Fibroblast of lung (primary cell): ENCODE results near the gene GCC1. TPM values are rescaled to one million over a fixed set of nuclear protein-coding genes. Genes with fewer than 3 reads are reported as not detected.

Source experiments
- DNase-seq, 2 donors: peaks; one replicate each; pipeline versions ENCODE4 v3.0.0 to v3.0.0-alpha.2; 2010; ENCODE audit warnings: low read depth in 2 of 2
- H2AFZ ChIP-seq: 2 replicates; pipeline ENCODE4 v1.5.1; 2012; ENCODE audit warnings: low read length, control low read depth, inconsistent platforms
- H3K27ac ChIP-seq: 2 replicates; pipeline ENCODE4 v1.5.1; 2011; ENCODE audit warnings: low read length, control low read depth; ENCODE audit not compliant: insufficient read depth
- H3K27me3 ChIP-seq: 2 replicates; pipeline ENCODE4 v1.5.1; 2011; ENCODE audit warnings: mild to moderate bottlenecking, low read length; ENCODE audit not compliant: control insufficient read depth, insufficient read depth
- H3K36me3 ChIP-seq: 2 replicates; pipeline ENCODE4 v1.5.1; 2011; ENCODE audit warnings: low read length; ENCODE audit not compliant: control insufficient read depth, insufficient read depth
- H3K4me1 ChIP-seq: 2 replicates; pipeline ENCODE4 v1.5.1; 2011; ENCODE audit warnings: low read length; ENCODE audit not compliant: control insufficient read depth, insufficient read depth; ENCODE audit errors: extremely low read depth
- H3K4me2 ChIP-seq: 2 replicates; pipeline ENCODE4 v1.5.1; 2011; ENCODE audit warnings: low read length, control low read depth; ENCODE audit not compliant: insufficient read depth; ENCODE audit errors: extremely low read depth
- H3K4me3 ChIP-seq, 4 experiments: fragments of 200-600 bp in 1 of 4; sonication (generic) in 1 of 4; replicated peaks in 1 of 4; 2 replicates each; pipeline ENCODE4 v1.5.1; 2011 to 2016; ENCODE audit warnings: low read length in 4 of 4, low read depth in 3 of 4, mild to moderate bottlenecking in 3 of 4, control low read depth in 2 of 4, inconsistent platforms in 1 of 4, mixed read lengths in 1 of 4; ENCODE audit not compliant: insufficient read depth in 1 of 4; ENCODE audit errors: control extremely low read depth in 1 of 4
- H3K79me2 ChIP-seq: 2 replicates; pipeline ENCODE4 v1.5.1; 2012; ENCODE audit warnings: mild to moderate bottlenecking, low read length, inconsistent platforms; ENCODE audit not compliant: control insufficient read depth, insufficient read depth
- H3K9ac ChIP-seq: 2 replicates; pipeline ENCODE4 v1.5.1; 2011; ENCODE audit warnings: mild to moderate bottlenecking, low read length, control low read depth; ENCODE audit not compliant: insufficient read depth
- H3K9me3 ChIP-seq: 2 replicates; pipeline ENCODE4 v1.5.1; 2012; ENCODE audit warnings: low read depth, low read length; ENCODE audit not compliant: control insufficient read depth, insufficient read depth
- H4K20me1 ChIP-seq: 2 replicates; pipeline ENCODE4 v1.5.1; 2011; ENCODE audit warnings: low read length; ENCODE audit not compliant: control insufficient read depth, insufficient read depth; ENCODE audit errors: extremely low read depth
- CTCF ChIP-seq, 2 donors: IDR thresholded peaks in 1 of 2; conservative IDR thresholded peaks in 1 of 2; 1 replicate in 1 of 2; 2 replicates in 1 of 2; pipeline ENCODE4 v1.5.1; 2011 to 2012; ENCODE audit warnings: low read length in 2 of 2, control low read depth in 1 of 2, inconsistent platforms in 1 of 2, low read depth in 1 of 2, mild to moderate bottlenecking in 1 of 2
- EZH2 ChIP-seq: IDR thresholded peaks from 2 replicates; pipeline ENCODE4 v1.5.1; 2012; ENCODE audit warnings: low read length, control low read depth, mild to moderate bottlenecking; ENCODE audit errors: missing control alignments
- polyA plus RNA-seq, 2 donors: library from polyadenylated mRNA; depleted of rRNA in 1 of 2; stranded (reverse) in 1 of 2; unstranded in 1 of 2; fragments of >200 nt; gene quantifications; 2 replicates each; pipeline ENCODE4 v1.2.1, GENCODE V29; 2011 to 2012; ENCODE audit warnings: missing spikeins in 1 of 2
- total RNA-seq: library from RNA; depleted of rRNA; stranded (reverse); fragments of >200 nt; gene quantifications from 2 replicates; pipeline ENCODE4 v1.2.1, GENCODE V29; 2014

The GCC1 gene
- total and polyA plus RNA-seq, 2 donors (not counting 1 experiment from before 2014, with no cell fraction given), result 8.0 to 38.8 TPM

GRCh38 chr7:127619681-127620405, 34.4 kb upstream of the GCC1 start:
- no peak overlapping the region for H2AFZ ChIP-seq
- TF ChIP-seq EZH2, result no peak
- TF ChIP-seq CTCF (conservative IDR thresholded peaks at IDR 0.05 in 1 of 2, IDR thresholded peaks at IDR 0.05 in 1 of 2; ENCODE audit: low read depth in 1 of 2, low read length in 2 of 2), result no peak
- H3K4me1 ChIP-seq, result no peaks in the 10 kb centered on the region
- no peaks in the 10 kb centered on the region for H4K20me1 ChIP-seq
- H3K79me2 ChIP-seq, result no peaks in the 10 kb centered on the region
- DNase-seq, result no peak
- H3K4me2 ChIP-seq, result no peak overlapping the region
- H3K9me3 ChIP-seq, result no peaks in the 10 kb centered on the region
- H3K27ac ChIP-seq, result no peak overlapping the region
- peaks cover 47% of the 10 kb centered on the region for H3K27me3 ChIP-seq
- H3K4me3 ChIP-seq, result no peak overlapping the region
- H3K9ac ChIP-seq, result no peak overlapping the region
- no peaks in the 10 kb centered on the region for H3K36me3 ChIP-seq

GRCh38 chr7:127618775-127619174, 33.4 kb upstream of the GCC1 start:
- Histone ChIP-seq H3K9me3 (no peaks in the 10 kb centered on the region), H3K9ac (no peak overlapping the region), H3K4me1 (no peaks in the 10 kb centered on the region), H3K79me2 (no peaks in the 10 kb centered on the region), H3K27ac (no peak overlapping the region), H3K4me2 (no peak overlapping the region), H3K36me3 (no peaks in the 10 kb centered on the region), H3K27me3 (peaks cover 47% of the 10 kb centered on the region), H2AFZ (no peak overlapping the region), H4K20me1 (no peaks in the 10 kb centered on the region), H3K4me3 (no peak overlapping the region)
- no peak for TF ChIP-seq CTCF (conservative IDR thresholded peaks at IDR 0.05 in 1 of 2, IDR thresholded peaks at IDR 0.05 in 1 of 2; ENCODE audit: low read depth in 1 of 2, low read length in 2 of 2)
- TF ChIP-seq EZH2, result no peak
- no peak for DNase-seq

GRCh38 chr7:127618042-127618441, 32.6 kb upstream of the GCC1 start, which contains the start of gene PAX4:
Gene PAX4 (minus strand): TSS chr7:127618142. CDS start chr7:127615928, 2,214 bp downstream.
- no peaks in the 10 kb centered on the region for H4K20me1 ChIP-seq
- peaks cover 47% of the 10 kb centered on the region for H3K27me3 ChIP-seq
- no peak for DNase-seq
- H3K36me3 ChIP-seq, result no peaks in the 10 kb centered on the region
- no peaks in the 10 kb centered on the region for H3K9me3 ChIP-seq
- H3K4me1 ChIP-seq, result no peaks in the 10 kb centered on the region
- no peak within 1 kb of the TSS for H3K4me2 ChIP-seq
- H3K27ac ChIP-seq, result no peak within 1 kb of the TSS
- no peak within 1 kb of the TSS for H3K4me3 ChIP-seq
- TF ChIP-seq CTCF (conservative IDR thresholded peaks at IDR 0.05 in 1 of 2, IDR thresholded peaks at IDR 0.05 in 1 of 2; ENCODE audit: low read depth in 1 of 2, low read length in 2 of 2) (no peak), EZH2 (no peak)
- no peak within 1 kb of the TSS for H2AFZ ChIP-seq
- H3K9ac ChIP-seq, result no peak within 1 kb of the TSS
- H3K79me2 ChIP-seq, result no peaks in the 10 kb centered on the region
